ENCODE measurements around the gene TANC1.

Gene TANC1

DNA sequence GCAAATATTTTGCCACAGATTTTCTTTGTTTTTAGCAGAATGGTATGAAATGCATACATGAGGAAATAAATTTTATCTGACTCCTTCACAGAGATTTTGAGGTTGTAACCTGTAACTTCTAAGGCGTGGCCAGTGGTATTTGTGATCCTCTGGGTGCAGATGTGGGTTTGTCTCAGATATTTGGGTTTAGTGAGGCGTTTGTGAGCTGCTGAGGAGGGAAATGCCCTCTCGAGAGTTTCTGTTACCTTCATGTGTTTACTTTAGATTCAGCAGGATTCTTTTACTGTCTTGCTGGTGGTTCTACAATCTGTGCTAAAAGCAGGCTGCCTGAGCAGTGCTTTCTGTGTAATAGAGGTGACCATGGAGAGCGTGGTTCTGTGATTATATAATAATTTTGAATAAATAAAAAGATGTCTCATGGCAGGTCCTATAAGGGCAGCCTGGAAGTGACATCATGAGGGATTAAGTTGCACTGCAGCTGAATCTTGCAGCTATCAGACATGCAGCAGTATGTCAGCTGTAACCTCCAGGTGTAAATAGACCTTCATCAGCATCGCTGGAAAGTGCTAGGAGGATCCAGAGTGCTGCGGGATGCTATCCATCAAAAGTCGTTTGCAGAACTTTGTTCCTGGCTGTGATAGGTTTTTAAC, 34.1 kb downstream of the TANC1 start:
- TF ChIP-seq SIN3A (IDR thresholded peaks at IDR 0.05; ENCODE audit: borderline replicate concordance, insufficient read depth, low read length) (no peak), POLR2AphosphoS5 (IDR thresholded peaks at IDR 0.05; ENCODE audit: low read depth, low read length) (no peak), REST (IDR thresholded peaks at IDR 0.05; ENCODE audit: insufficient read depth in 1 of 2, low read depth in 2 of 2, low read length in 2 of 2) (no peak), FOXP2 (optimal IDR thresholded peaks at IDR 0.05; ENCODE audit: borderline replicate concordance, extremely low read depth, extremely low read length, insufficient read depth) (no peak), TAF1 (IDR thresholded peaks at IDR 0.05; ENCODE audit: borderline replicate concordance, insufficient read depth, low read length) (no peak)

- TF ChIP-seq SIN3A (IDR thresholded peaks at IDR 0.05; ENCODE audit: borderline replicate concordance, insufficient read depth, low read length) (no peak), TAF1 (IDR thresholded peaks at IDR 0.05; ENCODE audit: borderline replicate concordance, insufficient read depth, low read length) (no peak), REST (IDR thresholded peaks at IDR 0.05; ENCODE audit: insufficient read depth in 1 of 2, low read depth in 2 of 2, low read length in 2 of 2) (no peak), POLR2AphosphoS5 (IDR thresholded peaks at IDR 0.05; ENCODE audit: low read depth, low read length) (no peak), FOXP2 (optimal IDR thresholded peaks at IDR 0.05; ENCODE audit: borderline replicate concordance, extremely low read depth, extremely low read length, insufficient read depth) (no peak)
Measured at GRCh38 chr2:159003555-159003954, 35.1 kb downstream of the TANC1 start.

- TF ChIP-seq FOXP2 (optimal IDR thresholded peaks at IDR 0.05; ENCODE audit: borderline replicate concordance, extremely low read depth, extremely low read length, insufficient read depth), result no peak
- no peak for TF ChIP-seq SIN3A (IDR thresholded peaks at IDR 0.05; ENCODE audit: borderline replicate concordance, insufficient read depth, low read length)
- TF ChIP-seq TAF1 (IDR thresholded peaks at IDR 0.05; ENCODE audit: borderline replicate concordance, insufficient read depth, low read length), result no peak
- TF ChIP-seq REST (IDR thresholded peaks at IDR 0.05; ENCODE audit: insufficient read depth in 1 of 2, low read depth in 2 of 2, low read length in 2 of 2), result no peak
- no peak for TF ChIP-seq POLR2AphosphoS5 (IDR thresholded peaks at IDR 0.05; ENCODE audit: low read depth, low read length)
Measured at GRCh38 chr2:159004849-159005248, 36.4 kb downstream of the TANC1 start.

GRCh38 chr2:159009940-159010339, 41.5 kb downstream of the TANC1 start:
- TF ChIP-seq REST (IDR thresholded peaks at IDR 0.05; ENCODE audit: insufficient read depth in 1 of 2, low read depth in 2 of 2, low read length in 2 of 2) (no peak), SIN3A (IDR thresholded peaks at IDR 0.05; ENCODE audit: borderline replicate concordance, insufficient read depth, low read length) (no peak), FOXP2 (optimal IDR thresholded peaks at IDR 0.05; ENCODE audit: borderline replicate concordance, extremely low read depth, extremely low read length, insufficient read depth) (no peak)

- no peak for TF ChIP-seq FOXP2 (optimal IDR thresholded peaks at IDR 0.05; ENCODE audit: borderline replicate concordance, extremely low read depth, extremely low read length, insufficient read depth)
- TF ChIP-seq SIN3A (IDR thresholded peaks at IDR 0.05; ENCODE audit: borderline replicate concordance, insufficient read depth, low read length), result peak; percentile 79; the same call in 1 of the 2 replicates
Measured at GRCh38 chr2:159010340-159010739, 41.9 kb downstream of the TANC1 start.

All from PFSK-1 (cell line).